H1 (cell line): ENCODE results near the gene ZNF154.

ENCODE experiments used
- BRCA1 ChIP-seq: IDR thresholded peaks from 2 replicates; pipeline ENCODE4 v1.6.1; 2012; ENCODE audit warnings: low read depth, low read length, improper control_type of control experiment
- EZH2 ChIP-seq: fragments of 200-600 bp; sonication (generic); IDR thresholded peaks from 2 replicates; pipeline ENCODE4 v1.7.1; 2012; ENCODE audit warnings: low read depth, mild to moderate bottlenecking, moderate library complexity, low read length, inconsistent platforms; ENCODE audit not compliant: severe bottlenecking
- GABPA ChIP-seq: IDR thresholded peaks from 2 replicates; pipeline ENCODE4 v1.6.1; 2011; ENCODE audit warnings: mild to moderate bottlenecking, low read length, moderate library complexity, borderline replicate concordance; ENCODE audit not compliant: insufficient read depth
- JUN ChIP-seq: IDR thresholded peaks from 2 replicates; pipeline ENCODE4 v1.6.1; 2011; ENCODE audit warnings: low read depth, mild to moderate bottlenecking, improper control_type of control experiment, low read length
- POLR2A ChIP-seq, 2 experiments: IDR thresholded peaks; 1 replicate in 1 of 2; 2 replicates in 1 of 2; pipeline ENCODE4 v1.6.1; 2011; ENCODE audit warnings: low read depth in 2 of 2, low read length in 2 of 2, mild to moderate bottlenecking in 2 of 2; ENCODE audit errors: control extremely low read depth in 1 of 2
- POU5F1 ChIP-seq: IDR thresholded peaks from 2 replicates; pipeline ENCODE4 v1.6.1; 2011; ENCODE audit warnings: low read depth, mild to moderate bottlenecking, low read length, moderate library complexity
- RFX5 ChIP-seq: IDR thresholded peaks from 2 replicates; pipeline ENCODE4 v1.6.1; 2011; ENCODE audit warnings: low read depth, low read length, improper control_type of control experiment, borderline replicate concordance
- TAF1 ChIP-seq: IDR thresholded peaks from 2 replicates; pipeline ENCODE4 v1.6.1; 2011; ENCODE audit warnings: mild to moderate bottlenecking, low read depth, low read length
- TBP ChIP-seq: IDR thresholded peaks from 2 replicates; pipeline ENCODE4 v1.6.1; 2011; ENCODE audit warnings: low read depth, low read length, improper control_type of control experiment
- ZNF274 ChIP-seq: IDR thresholded peaks from 2 replicates; pipeline ENCODE4 v1.7.0; 2012; ENCODE audit warnings: low read length, borderline replicate concordance; ENCODE audit errors: extremely low read depth
- TF ChIP-seq, protein P1 (sequence below), 3 experiments: IDR thresholded peaks; 1 replicate in 2 of 3; 2 replicates in 1 of 3; pipeline versions ENCODE4 v1.5.1 to v1.6.1; 2011; ENCODE audit warnings: low read length in 3 of 3, mild to moderate bottlenecking in 3 of 3, inconsistent platforms in 2 of 3, low read depth in 1 of 3, moderate library complexity in 1 of 3; ENCODE audit not compliant: insufficient read depth in 1 of 3; ENCODE audit errors: control extremely low read depth in 1 of 3

DNA sequence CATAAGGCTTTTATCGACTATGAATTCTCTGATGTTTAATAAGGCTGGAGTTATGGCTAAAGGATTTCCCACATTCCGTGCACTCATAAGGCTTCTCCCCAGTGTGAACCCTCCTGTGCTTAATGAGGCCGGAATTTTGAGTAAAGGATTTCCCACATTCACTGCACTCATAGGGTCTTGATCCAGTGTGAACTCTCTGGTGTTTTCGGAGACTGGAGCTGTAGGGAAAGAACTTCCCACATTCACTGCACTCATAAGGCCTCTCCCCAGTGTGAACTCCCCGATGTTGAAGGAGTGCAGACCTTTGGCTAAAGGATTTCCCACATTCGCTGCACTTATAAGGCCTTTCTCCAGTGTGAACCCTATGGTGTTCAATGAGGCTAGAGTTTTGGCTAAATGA lies 7.4 kb downstream of the ZNF154 start:
- TF ChIP-seq, protein P1, sequence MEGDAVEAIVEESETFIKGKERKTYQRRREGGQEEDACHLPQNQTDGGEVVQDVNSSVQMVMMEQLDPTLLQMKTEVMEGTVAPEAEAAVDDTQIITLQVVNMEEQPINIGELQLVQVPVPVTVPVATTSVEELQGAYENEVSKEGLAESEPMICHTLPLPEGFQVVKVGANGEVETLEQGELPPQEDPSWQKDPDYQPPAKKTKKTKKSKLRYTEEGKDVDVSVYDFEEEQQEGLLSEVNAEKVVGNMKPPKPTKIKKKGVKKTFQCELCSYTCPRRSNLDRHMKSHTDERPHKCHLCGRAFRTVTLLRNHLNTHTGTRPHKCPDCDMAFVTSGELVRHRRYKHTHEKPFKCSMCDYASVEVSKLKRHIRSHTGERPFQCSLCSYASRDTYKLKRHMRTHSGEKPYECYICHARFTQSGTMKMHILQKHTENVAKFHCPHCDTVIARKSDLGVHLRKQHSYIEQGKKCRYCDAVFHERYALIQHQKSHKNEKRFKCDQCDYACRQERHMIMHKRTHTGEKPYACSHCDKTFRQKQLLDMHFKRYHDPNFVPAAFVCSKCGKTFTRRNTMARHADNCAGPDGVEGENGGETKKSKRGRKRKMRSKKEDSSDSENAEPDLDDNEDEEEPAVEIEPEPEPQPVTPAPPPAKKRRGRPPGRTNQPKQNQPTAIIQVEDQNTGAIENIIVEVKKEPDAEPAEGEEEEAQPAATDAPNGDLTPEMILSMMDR (IDR thresholded peaks at IDR 0.05; ENCODE audit: control extremely low read depth in 1 of 3, insufficient read depth in 1 of 3, low read depth in 1 of 3, low read length in 3 of 3): no peak
- TF ChIP-seq BRCA1 (no peak), POLR2A (IDR thresholded peaks at IDR 0.05; ENCODE audit: control extremely low read depth in 1 of 2, low read depth in 2 of 2, low read length in 2 of 2) (no peak), POU5F1 (no peak), TAF1 (no peak), ZNF274 (no peak), JUN (no peak), TBP (no peak), EZH2 (no peak), GABPA (no peak), RFX5 (no peak)
